Liver (tissue), 3 donors: ENCODE results near the gene PLLP.

ENCODE experiments used
- EGR1 ChIP-seq, 2 donors: IDR thresholded peaks; 2 replicates each; pipeline ENCODE4 v1.6.1; 2016 to 2018; ENCODE audit warnings: antibody characterized with exemption in 2 of 2, low read depth in 2 of 2
- FOXA2 ChIP-seq: IDR thresholded peaks from 2 replicates; pipeline ENCODE4 v1.6.1; 2016; ENCODE audit warnings: antibody characterized with exemption
- GABPA ChIP-seq, 2 donors: IDR thresholded peaks in 1 of 2; conservative IDR thresholded peaks in 1 of 2; 2 replicates each; pipeline ENCODE4 v1.6.1; 2016; ENCODE audit warnings: antibody characterized with exemption in 2 of 2, mild to moderate bottlenecking in 1 of 2, moderate library complexity in 1 of 2
- JUND ChIP-seq, 2 donors: IDR thresholded peaks; 2 replicates each; pipeline ENCODE4 v1.6.1; 2016; ENCODE audit warnings: antibody characterized with exemption in 2 of 2
- RAD21 ChIP-seq, 2 donors: IDR thresholded peaks; 2 replicates each; pipeline ENCODE4 v1.6.1; 2016; ENCODE audit warnings: antibody characterized with exemption in 2 of 2, mild to moderate bottlenecking in 2 of 2
- RXRA ChIP-seq, 2 donors: IDR thresholded peaks; 2 replicates each; pipeline ENCODE4 v1.6.1; 2017 to 2018; ENCODE audit warnings: antibody characterized with exemption in 2 of 2, mild to moderate bottlenecking in 1 of 2
- SP1 ChIP-seq: IDR thresholded peaks from 2 replicates; pipeline ENCODE4 v1.6.1; 2018; ENCODE audit warnings: antibody characterized with exemption, mild to moderate bottlenecking
- TAF1 ChIP-seq: conservative IDR thresholded peaks from 2 replicates; pipeline ENCODE4 v1.6.1; 2016; ENCODE audit warnings: antibody characterized with exemption, mild to moderate bottlenecking
- YY1 ChIP-seq: IDR thresholded peaks from 2 replicates; pipeline ENCODE4 v1.6.1; 2016; ENCODE audit warnings: antibody characterized with exemption, mild to moderate bottlenecking
- TF ChIP-seq, protein P1 (sequence below): fragments of 150-350 bp; IDR thresholded peaks from 2 replicates; pipeline ENCODE4 v1.5.1; 2017; ENCODE audit warnings: improper control_type of control experiment, low read depth, low read length; ENCODE audit not compliant: missing input control
- TF ChIP-seq, protein P2 (sequence below): IDR thresholded peaks from 2 replicates; pipeline ENCODE4 v1.6.1; 2016; ENCODE audit warnings: antibody characterized with exemption, mild to moderate bottlenecking
- TF ChIP-seq, protein P3 (sequence below): IDR thresholded peaks from 2 replicates; pipeline ENCODE4 v1.6.1; 2016; ENCODE audit warnings: antibody characterized with exemption
- donor health status: healthy.
- donor health status: healthy.

DNA sequence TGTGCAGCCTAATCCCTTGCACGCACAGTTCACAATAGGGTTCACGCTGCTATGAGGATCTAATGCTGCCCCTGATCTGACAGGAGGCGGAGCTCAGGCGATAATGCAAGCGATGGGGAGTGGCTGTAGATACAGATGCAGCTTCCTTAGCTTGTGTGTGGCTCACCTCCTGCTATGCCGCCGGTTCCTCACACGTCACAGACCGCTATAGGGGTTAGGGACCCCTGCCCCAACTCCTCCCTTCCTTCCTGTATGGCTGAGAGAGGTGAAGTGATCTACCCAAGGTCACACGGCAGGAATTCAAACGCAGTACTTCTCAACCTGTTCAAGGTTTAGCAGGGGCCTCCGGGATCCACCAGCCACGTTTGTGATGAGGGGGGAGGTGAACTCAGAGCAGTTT lies 13.4 kb upstream of the PLLP start:
- TF ChIP-seq, protein P1, sequence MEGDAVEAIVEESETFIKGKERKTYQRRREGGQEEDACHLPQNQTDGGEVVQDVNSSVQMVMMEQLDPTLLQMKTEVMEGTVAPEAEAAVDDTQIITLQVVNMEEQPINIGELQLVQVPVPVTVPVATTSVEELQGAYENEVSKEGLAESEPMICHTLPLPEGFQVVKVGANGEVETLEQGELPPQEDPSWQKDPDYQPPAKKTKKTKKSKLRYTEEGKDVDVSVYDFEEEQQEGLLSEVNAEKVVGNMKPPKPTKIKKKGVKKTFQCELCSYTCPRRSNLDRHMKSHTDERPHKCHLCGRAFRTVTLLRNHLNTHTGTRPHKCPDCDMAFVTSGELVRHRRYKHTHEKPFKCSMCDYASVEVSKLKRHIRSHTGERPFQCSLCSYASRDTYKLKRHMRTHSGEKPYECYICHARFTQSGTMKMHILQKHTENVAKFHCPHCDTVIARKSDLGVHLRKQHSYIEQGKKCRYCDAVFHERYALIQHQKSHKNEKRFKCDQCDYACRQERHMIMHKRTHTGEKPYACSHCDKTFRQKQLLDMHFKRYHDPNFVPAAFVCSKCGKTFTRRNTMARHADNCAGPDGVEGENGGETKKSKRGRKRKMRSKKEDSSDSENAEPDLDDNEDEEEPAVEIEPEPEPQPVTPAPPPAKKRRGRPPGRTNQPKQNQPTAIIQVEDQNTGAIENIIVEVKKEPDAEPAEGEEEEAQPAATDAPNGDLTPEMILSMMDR, result no peak
- TF ChIP-seq, protein P2, sequence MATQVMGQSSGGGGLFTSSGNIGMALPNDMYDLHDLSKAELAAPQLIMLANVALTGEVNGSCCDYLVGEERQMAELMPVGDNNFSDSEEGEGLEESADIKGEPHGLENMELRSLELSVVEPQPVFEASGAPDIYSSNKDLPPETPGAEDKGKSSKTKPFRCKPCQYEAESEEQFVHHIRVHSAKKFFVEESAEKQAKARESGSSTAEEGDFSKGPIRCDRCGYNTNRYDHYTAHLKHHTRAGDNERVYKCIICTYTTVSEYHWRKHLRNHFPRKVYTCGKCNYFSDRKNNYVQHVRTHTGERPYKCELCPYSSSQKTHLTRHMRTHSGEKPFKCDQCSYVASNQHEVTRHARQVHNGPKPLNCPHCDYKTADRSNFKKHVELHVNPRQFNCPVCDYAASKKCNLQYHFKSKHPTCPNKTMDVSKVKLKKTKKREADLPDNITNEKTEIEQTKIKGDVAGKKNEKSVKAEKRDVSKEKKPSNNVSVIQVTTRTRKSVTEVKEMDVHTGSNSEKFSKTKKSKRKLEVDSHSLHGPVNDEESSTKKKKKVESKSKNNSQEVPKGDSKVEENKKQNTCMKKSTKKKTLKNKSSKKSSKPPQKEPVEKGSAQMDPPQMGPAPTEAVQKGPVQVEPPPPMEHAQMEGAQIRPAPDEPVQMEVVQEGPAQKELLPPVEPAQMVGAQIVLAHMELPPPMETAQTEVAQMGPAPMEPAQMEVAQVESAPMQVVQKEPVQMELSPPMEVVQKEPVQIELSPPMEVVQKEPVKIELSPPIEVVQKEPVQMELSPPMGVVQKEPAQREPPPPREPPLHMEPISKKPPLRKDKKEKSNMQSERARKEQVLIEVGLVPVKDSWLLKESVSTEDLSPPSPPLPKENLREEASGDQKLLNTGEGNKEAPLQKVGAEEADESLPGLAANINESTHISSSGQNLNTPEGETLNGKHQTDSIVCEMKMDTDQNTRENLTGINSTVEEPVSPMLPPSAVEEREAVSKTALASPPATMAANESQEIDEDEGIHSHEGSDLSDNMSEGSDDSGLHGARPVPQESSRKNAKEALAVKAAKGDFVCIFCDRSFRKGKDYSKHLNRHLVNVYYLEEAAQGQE, result no peak
- TF ChIP-seq SP1 (no peak), RAD21 (IDR thresholded peaks at IDR 0.05) (no peak), EGR1 (IDR thresholded peaks at IDR 0.05; ENCODE audit: low read depth in 2 of 2) (no peak), YY1 (no peak), GABPA (IDR thresholded peaks at IDR 0.05 in 1 of 2, conservative IDR thresholded peaks at IDR 0.05 in 1 of 2) (no peak), RXRA (IDR thresholded peaks at IDR 0.05) (no peak), TAF1 (no peak), JUND (IDR thresholded peaks at IDR 0.05) (no peak), FOXA2 (no peak)
- TF ChIP-seq, protein P3, sequence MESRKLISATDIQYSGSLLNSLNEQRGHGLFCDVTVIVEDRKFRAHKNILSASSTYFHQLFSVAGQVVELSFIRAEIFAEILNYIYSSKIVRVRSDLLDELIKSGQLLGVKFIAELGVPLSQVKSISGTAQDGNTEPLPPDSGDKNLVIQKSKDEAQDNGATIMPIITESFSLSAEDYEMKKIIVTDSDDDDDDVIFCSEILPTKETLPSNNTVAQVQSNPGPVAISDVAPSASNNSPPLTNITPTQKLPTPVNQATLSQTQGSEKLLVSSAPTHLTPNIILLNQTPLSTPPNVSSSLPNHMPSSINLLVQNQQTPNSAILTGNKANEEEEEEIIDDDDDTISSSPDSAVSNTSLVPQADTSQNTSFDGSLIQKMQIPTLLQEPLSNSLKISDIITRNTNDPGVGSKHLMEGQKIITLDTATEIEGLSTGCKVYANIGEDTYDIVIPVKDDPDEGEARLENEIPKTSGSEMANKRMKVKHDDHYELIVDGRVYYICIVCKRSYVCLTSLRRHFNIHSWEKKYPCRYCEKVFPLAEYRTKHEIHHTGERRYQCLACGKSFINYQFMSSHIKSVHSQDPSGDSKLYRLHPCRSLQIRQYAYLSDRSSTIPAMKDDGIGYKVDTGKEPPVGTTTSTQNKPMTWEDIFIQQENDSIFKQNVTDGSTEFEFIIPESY, result no peak
